Astrocyte (in vitro differentiated cells and primary cell): Measurements from ENCODE around the gene NAALADL2. TPM values are rescaled to one million over a fixed set of nuclear protein-coding genes. Genes with fewer than 3 reads are reported as not detected.

ENCODE experiments used
- DNase-seq: peaks from one replicate; pipeline ENCODE4 v3.0.0-alpha.2; 2010; ENCODE audit warnings: low read depth
- FAIRE-seq: peaks from 2 replicates; lab custom pipeline; 2011; peaks lifted over from hg19 to GRCh38; lab: Jason Lieb, UNC
- H2AFZ ChIP-seq: 2 replicates; pipeline ENCODE4 v1.6.0; 2012; ENCODE audit warnings: low read depth, low read length, inconsistent platforms
- H3K27ac ChIP-seq: 2 replicates; pipeline ENCODE4 v1.5.1; 2011; ENCODE audit warnings: low read depth, low read length, inconsistent platforms
- H3K27me3 ChIP-seq: 2 replicates; pipeline ENCODE4 v1.6.0; 2011; ENCODE audit warnings: low read length, inconsistent platforms; ENCODE audit not compliant: insufficient read depth
- H3K36me3 ChIP-seq: 2 replicates; pipeline ENCODE4 v1.5.1; 2011; ENCODE audit warnings: low read length, inconsistent platforms; ENCODE audit not compliant: insufficient read depth
- H3K4me1 ChIP-seq: 2 replicates; pipeline ENCODE4 v1.5.1; 2011; ENCODE audit warnings: low read length, inconsistent platforms; ENCODE audit not compliant: insufficient read depth
- H3K4me2 ChIP-seq: 2 replicates; pipeline ENCODE4 v1.6.0; 2012; ENCODE audit warnings: low read length, inconsistent platforms
- H3K4me3 ChIP-seq: 2 replicates; pipeline ENCODE4 v1.5.1; 2011; ENCODE audit warnings: low read depth, mild to moderate bottlenecking, low read length, inconsistent platforms; ENCODE audit not compliant: insufficient read depth
- H3K79me2 ChIP-seq: 2 replicates; pipeline ENCODE4 v1.6.0; 2012; ENCODE audit warnings: mild to moderate bottlenecking, low read length, inconsistent platforms; ENCODE audit not compliant: insufficient read depth
- H3K9ac ChIP-seq: 2 replicates; pipeline ENCODE4 v1.6.0; 2012; ENCODE audit warnings: mild to moderate bottlenecking, low read length, inconsistent platforms
- H3K9me3 ChIP-seq: 2 replicates; pipeline ENCODE4 v1.5.1; 2012; ENCODE audit warnings: low read depth, mild to moderate bottlenecking, low read length, inconsistent platforms; ENCODE audit not compliant: insufficient read depth
- H4K20me1 ChIP-seq: 2 replicates; pipeline ENCODE4 v1.6.0; 2012; ENCODE audit warnings: low read length, inconsistent platforms; ENCODE audit not compliant: insufficient read depth
- H3K27ac Mint-ChIP-seq: one replicate; pipeline ENCODE4 v1.8.0; 2021; ENCODE audit warnings: mild to moderate bottlenecking, mixed read lengths; ENCODE audit not compliant: unreplicated experiment
- H3K27me3 Mint-ChIP-seq: one replicate; pipeline ENCODE4 v1.8.0; 2021; ENCODE audit warnings: low read depth, mixed read lengths; ENCODE audit not compliant: unreplicated experiment
- H3K36me3 Mint-ChIP-seq: one replicate; pipeline ENCODE4 v1.8.0; 2021; ENCODE audit warnings: low read depth, mixed read lengths; ENCODE audit not compliant: unreplicated experiment
- H3K4me1 Mint-ChIP-seq: one replicate; pipeline ENCODE4 v1.8.0; 2021; ENCODE audit warnings: low read depth, mixed read lengths; ENCODE audit not compliant: unreplicated experiment
- H3K4me3 Mint-ChIP-seq: one replicate; pipeline ENCODE4 v1.8.0; 2021; ENCODE audit warnings: mild to moderate bottlenecking, moderate library complexity, mixed read lengths; ENCODE audit not compliant: unreplicated experiment
- H3K9me3 Mint-ChIP-seq: one replicate; pipeline ENCODE4 v1.8.0; 2021; ENCODE audit warnings: mild to moderate bottlenecking, mixed read lengths; ENCODE audit not compliant: unreplicated experiment
- CTCF ChIP-seq: IDR thresholded peaks from 2 replicates; pipeline ENCODE4 v1.5.1; 2011; ENCODE audit warnings: low read depth, mild to moderate bottlenecking, inconsistent platforms, low read length, moderate library complexity; ENCODE audit not compliant: insufficient read depth
- EZH2 ChIP-seq: IDR thresholded peaks from 2 replicates; pipeline ENCODE4 v1.6.1; 2012; ENCODE audit warnings: mild to moderate bottlenecking, low read length, inconsistent platforms; ENCODE audit not compliant: insufficient read depth
- total RNA-seq: library from RNA; stranded (reverse); gene quantifications from 2 replicates; pipeline ENCODE4 v1.2.1, GENCODE V29; 2021

Gene NAALADL2
- total RNA-seq, 1 donor from 2014 or later: 2.7 TPM

- no peaks in the 10 kb centered on the region for H3K9me3 ChIP-seq
- H3K4me2 ChIP-seq: no peak overlapping the region
- Mint-ChIP-seq H3K4me3 (no peak overlapping the region), H3K27ac (no peak overlapping the region), H3K9me3 (no peaks in the 10 kb centered on the region), H3K36me3 (no peaks in the 10 kb centered on the region), H3K4me1 (no peaks in the 10 kb centered on the region), H3K27me3 (no peaks in the 10 kb centered on the region)
- H4K20me1 ChIP-seq: no peaks in the 10 kb centered on the region
- no peak overlapping the region for H3K9ac ChIP-seq
- H2AFZ ChIP-seq: no peak overlapping the region
- FAIRE-seq (no peak), DNase-seq (no peak)
- no peak overlapping the region for H3K4me3 ChIP-seq
- no peaks in the 10 kb centered on the region for H3K36me3 ChIP-seq
- H3K27ac ChIP-seq: no peak overlapping the region
- H3K4me1 ChIP-seq: no peaks in the 10 kb centered on the region
- no peaks in the 10 kb centered on the region for H3K27me3 ChIP-seq
- TF ChIP-seq EZH2 (no peak), CTCF (no peak)
- H3K79me2 ChIP-seq: no peaks in the 10 kb centered on the region
Observed at GRCh38 chr3:175518459-175518858, 659.3 kb downstream of the NAALADL2 start.

GRCh38 chr3:175521406-175521805 lies 662.3 kb downstream of the NAALADL2 start:
- H3K36me3 ChIP-seq: no peaks in the 10 kb centered on the region
- FAIRE-seq (no peak), DNase-seq (no peak)
- H3K9ac ChIP-seq: no peak overlapping the region
- H3K27me3 ChIP-seq: no peaks in the 10 kb centered on the region
- no peak overlapping the region for H3K4me3 ChIP-seq
- H3K79me2 ChIP-seq: no peaks in the 10 kb centered on the region
- Mint-ChIP-seq H3K36me3 (no peaks in the 10 kb centered on the region), H3K4me3 (no peak overlapping the region), H3K4me1 (no peaks in the 10 kb centered on the region), H3K9me3 (no peaks in the 10 kb centered on the region), H3K27me3 (no peaks in the 10 kb centered on the region), H3K27ac (no peak overlapping the region)
- H3K27ac ChIP-seq: no peak overlapping the region
- no peaks in the 10 kb centered on the region for H3K9me3 ChIP-seq
- no peak for TF ChIP-seq CTCF
- no peak for TF ChIP-seq EZH2
- H3K4me2 ChIP-seq: no peak overlapping the region
- no peak overlapping the region for H2AFZ ChIP-seq
- H4K20me1 ChIP-seq: no peaks in the 10 kb centered on the region
- peaks cover 4% of the 10 kb centered on the region for H3K4me1 ChIP-seq

- no peaks in the 10 kb centered on the region for H4K20me1 ChIP-seq
- peak; percentile 11 for DNase-seq
- H3K4me2 ChIP-seq: peak overlapping the region; percentile 86
- no peaks in the 10 kb centered on the region for H3K9me3 ChIP-seq
- peaks cover 3% of the 10 kb centered on the region for H3K9me3 Mint-ChIP-seq
- peaks cover 4% of the 10 kb centered on the region for H3K4me1 ChIP-seq
- no peak overlapping the region for H3K4me3 Mint-ChIP-seq
- H3K27me3 ChIP-seq: no peaks in the 10 kb centered on the region
- H3K27ac Mint-ChIP-seq: no peak overlapping the region
- no peaks in the 10 kb centered on the region for H3K36me3 Mint-ChIP-seq
- no peaks in the 10 kb centered on the region for H3K4me1 Mint-ChIP-seq
- H3K79me2 ChIP-seq: no peaks in the 10 kb centered on the region
- H3K4me3 ChIP-seq: peak overlapping the region; percentile 59
- H3K27me3 Mint-ChIP-seq: no peaks in the 10 kb centered on the region
- FAIRE-seq: no peak
- no peaks in the 10 kb centered on the region for H3K36me3 ChIP-seq
- TF ChIP-seq CTCF (no peak), EZH2 (no peak)
- H2AFZ ChIP-seq: peak overlapping the region; percentile 74
- peak overlapping the region; percentile 75 for H3K9ac ChIP-seq
- H3K27ac ChIP-seq: peak overlapping the region; percentile 34
Observed at GRCh38 chr3:175526191-175526590, 667.1 kb downstream of the NAALADL2 start.
